ENCODE results near the gene EPSTI1.

The EPSTI1 gene

DNA sequence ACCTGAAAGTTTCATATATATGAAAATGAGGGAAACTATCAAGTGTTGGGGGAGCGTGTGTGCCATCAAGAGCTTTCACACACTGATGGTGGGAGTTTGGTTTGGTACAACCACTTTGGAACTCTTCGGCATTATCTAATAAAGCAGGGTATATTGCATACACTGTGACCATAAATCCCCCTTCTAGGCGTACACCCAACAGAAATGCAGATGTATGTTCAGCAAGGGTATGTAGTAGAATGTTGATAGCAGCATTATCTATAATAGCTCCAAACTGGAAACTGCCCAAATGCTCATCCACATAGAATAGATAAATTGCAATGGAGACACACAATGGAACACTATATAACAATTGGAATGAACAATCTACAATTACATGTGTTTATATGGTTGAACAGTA, 139.9 kb downstream of the EPSTI1 start:
- DNase-seq (ENCODE audit: low read depth, low spot score): no peak

GRCh38 chr13:42849200-42849599, 142.8 kb downstream of the EPSTI1 start:
- no peak for DNase-seq (ENCODE audit: low read depth, low spot score)

DNA sequence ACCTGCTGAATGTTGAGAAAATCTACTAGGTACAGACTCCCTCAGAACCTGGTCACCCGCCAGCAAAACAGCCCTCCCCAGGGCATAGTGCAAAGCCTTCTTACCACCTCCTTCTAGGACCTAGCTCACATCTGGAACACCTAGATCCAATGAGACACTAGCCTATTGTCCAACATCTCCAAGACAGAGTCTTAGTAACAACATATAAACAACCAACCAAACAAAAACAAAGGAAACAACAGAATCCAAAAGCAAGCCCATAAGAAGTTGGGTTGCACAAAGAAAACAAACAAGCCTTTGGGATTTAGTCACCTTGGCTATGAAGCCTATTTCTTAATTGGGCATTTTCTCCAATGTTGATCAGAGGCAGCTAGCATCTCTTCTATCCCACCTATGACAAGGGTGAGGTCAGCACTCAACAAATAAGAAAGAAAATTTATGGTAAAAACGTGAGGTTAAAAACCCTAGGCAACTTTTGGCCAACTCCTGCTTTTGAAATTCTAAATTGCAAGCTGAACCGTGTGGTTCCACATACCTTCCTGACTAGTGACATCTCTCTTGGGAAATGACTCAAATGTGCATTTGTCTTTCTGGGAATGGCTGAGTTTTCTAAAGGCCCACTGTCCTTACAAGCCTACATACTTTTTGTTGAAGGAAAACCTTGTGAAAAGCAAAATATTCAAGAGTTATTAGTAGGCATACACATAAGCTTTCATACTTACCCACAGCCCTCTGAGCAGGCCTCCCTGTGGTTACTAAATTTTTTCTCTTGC, 144.0 kb downstream of the EPSTI1 start:
- DNase-seq (ENCODE audit: low read depth, low spot score): peak; percentile 12

DNA sequence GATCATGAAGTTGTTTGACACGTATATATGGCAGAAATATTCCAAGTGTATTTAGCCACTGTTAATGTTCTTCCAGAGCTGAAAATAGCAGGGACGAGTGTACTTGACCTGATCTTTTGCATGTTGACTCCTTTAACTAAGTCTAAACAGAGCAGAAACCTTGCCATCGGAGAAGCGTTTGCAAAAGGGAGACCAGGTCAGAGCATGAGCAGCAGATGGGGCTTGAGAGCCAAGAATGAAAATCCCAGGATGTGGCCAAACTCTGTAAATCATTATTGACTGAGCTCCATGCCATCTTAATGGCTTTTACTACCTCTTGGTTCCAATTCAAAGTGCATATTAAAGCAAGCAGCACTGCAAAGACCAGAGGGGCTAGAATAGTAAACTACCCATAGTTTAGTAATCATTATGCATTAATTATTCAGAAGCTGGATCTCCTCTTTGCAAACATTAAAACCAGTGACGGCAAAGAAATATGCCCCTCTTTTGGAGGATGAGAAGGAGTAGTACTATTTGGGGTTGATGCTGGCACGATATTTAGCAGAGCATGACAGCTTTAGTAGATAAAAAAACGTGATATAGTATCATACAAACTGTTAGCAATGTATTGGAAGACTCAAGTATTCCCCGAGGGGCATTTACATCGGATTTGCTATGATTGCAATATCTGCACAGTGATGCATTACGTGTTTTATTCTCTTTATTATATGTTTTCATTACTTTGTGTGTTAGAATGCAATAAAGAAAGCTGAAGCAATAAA, 154.9 kb downstream of the EPSTI1 start:
- peak; percentile 27 for DNase-seq (ENCODE audit: low read depth, low spot score)

All from astrocyte of the hippocampus (primary cell).